GM12873 (cell line): ENCODE measurements around the gene TRABD.

Source experiments
- TF ChIP-seq, protein P1 (sequence below): IDR thresholded peaks from 2 replicates; pipeline ENCODE4 v1.5.1; 2012; ENCODE audit warnings: low read depth, mild to moderate bottlenecking, moderate library complexity, low read length, control low read depth; ENCODE audit not compliant: insufficient read depth; ENCODE audit errors: missing control alignments

Gene TRABD

GRCh38 chr22:50175921-50176849 is 9.5 kb upstream of the TRABD start:
- TF ChIP-seq, protein P1, sequence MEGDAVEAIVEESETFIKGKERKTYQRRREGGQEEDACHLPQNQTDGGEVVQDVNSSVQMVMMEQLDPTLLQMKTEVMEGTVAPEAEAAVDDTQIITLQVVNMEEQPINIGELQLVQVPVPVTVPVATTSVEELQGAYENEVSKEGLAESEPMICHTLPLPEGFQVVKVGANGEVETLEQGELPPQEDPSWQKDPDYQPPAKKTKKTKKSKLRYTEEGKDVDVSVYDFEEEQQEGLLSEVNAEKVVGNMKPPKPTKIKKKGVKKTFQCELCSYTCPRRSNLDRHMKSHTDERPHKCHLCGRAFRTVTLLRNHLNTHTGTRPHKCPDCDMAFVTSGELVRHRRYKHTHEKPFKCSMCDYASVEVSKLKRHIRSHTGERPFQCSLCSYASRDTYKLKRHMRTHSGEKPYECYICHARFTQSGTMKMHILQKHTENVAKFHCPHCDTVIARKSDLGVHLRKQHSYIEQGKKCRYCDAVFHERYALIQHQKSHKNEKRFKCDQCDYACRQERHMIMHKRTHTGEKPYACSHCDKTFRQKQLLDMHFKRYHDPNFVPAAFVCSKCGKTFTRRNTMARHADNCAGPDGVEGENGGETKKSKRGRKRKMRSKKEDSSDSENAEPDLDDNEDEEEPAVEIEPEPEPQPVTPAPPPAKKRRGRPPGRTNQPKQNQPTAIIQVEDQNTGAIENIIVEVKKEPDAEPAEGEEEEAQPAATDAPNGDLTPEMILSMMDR, result no peak

GRCh38 chr22:50176850-50177536 is 8.7 kb upstream of the TRABD start:
- TF ChIP-seq, protein P1, result no peak

DNA sequence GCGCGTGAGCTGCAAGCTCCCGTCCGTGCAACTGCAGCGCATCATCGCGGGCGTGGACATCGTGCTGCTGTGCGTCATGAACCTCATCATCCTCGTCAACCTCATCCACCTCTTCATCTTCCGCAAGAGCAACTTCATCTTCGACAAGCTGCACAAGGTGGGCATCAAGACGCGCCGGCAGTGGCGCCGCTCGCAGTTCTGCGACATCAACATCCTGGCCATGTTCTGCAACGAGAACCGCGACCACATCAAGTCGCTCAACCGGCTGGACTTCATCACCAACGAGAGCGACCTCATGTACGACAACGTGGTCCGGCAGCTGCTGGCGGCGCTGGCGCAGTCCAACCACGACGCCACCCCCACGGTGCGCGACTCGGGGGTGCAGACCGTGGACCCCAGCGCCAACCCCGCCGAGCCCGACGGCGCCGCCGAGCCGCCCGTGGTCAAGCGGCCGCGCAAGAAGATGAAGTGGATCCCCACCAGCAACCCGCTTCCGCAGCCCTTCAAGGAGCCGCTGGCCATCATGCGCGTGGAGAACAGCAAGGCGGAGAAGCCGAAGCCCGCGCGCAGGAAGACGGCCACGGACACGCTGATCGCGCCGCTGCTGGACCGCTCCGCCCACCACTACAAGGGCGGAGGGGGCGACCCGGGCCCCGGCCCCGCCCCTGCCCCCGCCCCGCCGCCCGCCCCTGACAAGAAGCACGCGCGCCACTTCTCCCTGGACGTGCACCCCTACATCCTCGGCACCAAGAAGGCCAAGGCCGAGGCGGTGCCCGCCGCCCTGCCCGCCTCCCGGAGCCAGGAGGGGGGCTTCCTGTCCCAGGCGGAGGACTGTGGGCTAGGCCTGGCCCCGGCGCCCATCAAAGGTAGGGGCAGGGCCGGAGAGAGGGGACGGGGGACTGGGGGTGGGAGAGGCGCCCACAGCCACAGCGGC is 7.9 kb upstream of the TRABD start:
- TF ChIP-seq, protein P1, result no peak

DNA sequence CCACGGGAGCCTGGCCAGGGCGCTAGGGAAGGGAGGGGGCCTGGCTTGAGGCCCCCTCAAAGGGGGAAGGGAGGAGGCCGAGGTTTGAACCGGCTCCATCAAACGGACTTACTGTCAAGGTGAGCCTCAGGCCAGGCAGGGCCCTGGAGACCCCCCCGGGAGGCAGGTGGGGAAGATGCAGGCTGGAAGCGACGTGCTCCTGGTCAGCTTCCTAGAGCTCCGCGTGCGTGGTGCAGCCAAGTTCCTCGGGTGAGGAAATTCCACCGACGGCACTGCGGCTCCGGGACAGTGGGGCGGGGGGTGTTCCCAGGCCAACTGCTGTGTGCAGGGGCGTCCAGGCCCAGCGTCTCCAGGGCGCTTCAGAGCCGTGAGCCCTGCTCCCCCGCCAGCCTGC is 7.2 kb upstream of the TRABD start:
- TF ChIP-seq, protein P1, result no peak

GRCh38 chr22:50178871-50179869 is 6.5 kb upstream of the TRABD start:
- TF ChIP-seq, protein P1, result no peak

GRCh38 chr22:50179937-50180726 is 5.6 kb upstream of the TRABD start:
- TF ChIP-seq, protein P1, result no peak
